SK-N-SH (cell line): Measurements from ENCODE around the gene CDC14B.

ENCODE experiments used
- CTCF ChIP-seq: fragments of 200-600 bp; sonication (generic); IDR thresholded peaks from 2 replicates; pipeline ENCODE4 v1.6.1; 2017; ENCODE audit warnings: antibody characterized with exemption, mild to moderate bottlenecking, moderate library complexity
- NRF1 ChIP-seq: IDR thresholded peaks from 2 replicates; pipeline ENCODE4 v1.6.1; 2012; ENCODE audit warnings: low read depth, mild to moderate bottlenecking, low read length
- RAD21 ChIP-seq: IDR thresholded peaks from 2 replicates; pipeline ENCODE4 v1.6.1; 2012; ENCODE audit warnings: mild to moderate bottlenecking, low read length
- RFX5 ChIP-seq: IDR thresholded peaks from 2 replicates; pipeline ENCODE4 v1.6.1; 2012; ENCODE audit warnings: mild to moderate bottlenecking, improper control_type of control experiment, low read length
- TCF12 ChIP-seq: IDR thresholded peaks from 2 replicates; pipeline ENCODE4 v1.4.0; 2012
- USF2 ChIP-seq: fragments of 150-350 bp; IDR thresholded peaks from 2 replicates; pipeline ENCODE4 v1.6.1; 2017; ENCODE audit warnings: antibody characterized with exemption, low read length, low read depth, borderline replicate concordance

- no peak for TF ChIP-seq RFX5
- TF ChIP-seq NRF1 = no peak
- TF ChIP-seq TCF12 = no peak
- TF ChIP-seq USF2 = no peak
- no peak for TF ChIP-seq RAD21
- no peak for TF ChIP-seq CTCF
Observed at GRCh38 chr9:96499257-96499656, 120.4 kb downstream of the CDC14B start.
